AG09309 (cell line): ENCODE measurements around the gene KCNJ10.

ENCODE experiments used
- DNase-seq: peaks from one replicate; pipeline ENCODE4 v3.0.0-alpha.2; 2010; ENCODE audit warnings: low read depth
- H3K4me3 ChIP-seq: 2 replicates; pipeline ENCODE4 v1.5.1; 2011; ENCODE audit warnings: mild to moderate bottlenecking, low read depth, low read length, moderate library complexity; ENCODE audit not compliant: control insufficient read depth
- TF ChIP-seq, protein P1 (sequence below): IDR thresholded peaks from 2 replicates; pipeline ENCODE4 v1.5.1; 2011; ENCODE audit warnings: mild to moderate bottlenecking, low read depth, low read length, inconsistent platforms; ENCODE audit not compliant: insufficient read depth, control insufficient read depth; ENCODE audit errors: missing control alignments

KCNJ10 gene

GRCh38 chr1:160018347-160018746, 51.6 kb downstream of the KCNJ10 start:
- DNase-seq, result no peak

DNA sequence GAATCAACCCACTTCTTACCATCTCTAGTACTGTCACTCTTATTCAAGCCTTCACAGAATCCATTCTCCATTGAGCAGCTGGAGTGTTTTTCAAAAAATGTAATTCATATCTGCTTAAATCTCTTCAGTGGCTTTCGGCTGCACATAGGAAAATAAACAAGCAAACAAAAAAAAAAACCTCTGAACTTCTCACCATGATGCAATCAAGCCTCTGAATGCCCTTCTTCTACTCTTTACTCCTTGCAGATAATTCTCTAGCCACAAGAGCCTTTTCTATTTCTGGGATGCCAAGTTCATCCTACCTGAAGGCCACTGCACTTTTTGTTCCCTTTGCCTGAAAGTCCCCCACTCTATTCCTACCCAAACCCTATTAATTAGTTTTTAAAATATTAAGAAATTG, 52.4 kb downstream of the KCNJ10 start:
- no peak overlapping the region for H3K4me3 ChIP-seq
- TF ChIP-seq, protein P1, sequence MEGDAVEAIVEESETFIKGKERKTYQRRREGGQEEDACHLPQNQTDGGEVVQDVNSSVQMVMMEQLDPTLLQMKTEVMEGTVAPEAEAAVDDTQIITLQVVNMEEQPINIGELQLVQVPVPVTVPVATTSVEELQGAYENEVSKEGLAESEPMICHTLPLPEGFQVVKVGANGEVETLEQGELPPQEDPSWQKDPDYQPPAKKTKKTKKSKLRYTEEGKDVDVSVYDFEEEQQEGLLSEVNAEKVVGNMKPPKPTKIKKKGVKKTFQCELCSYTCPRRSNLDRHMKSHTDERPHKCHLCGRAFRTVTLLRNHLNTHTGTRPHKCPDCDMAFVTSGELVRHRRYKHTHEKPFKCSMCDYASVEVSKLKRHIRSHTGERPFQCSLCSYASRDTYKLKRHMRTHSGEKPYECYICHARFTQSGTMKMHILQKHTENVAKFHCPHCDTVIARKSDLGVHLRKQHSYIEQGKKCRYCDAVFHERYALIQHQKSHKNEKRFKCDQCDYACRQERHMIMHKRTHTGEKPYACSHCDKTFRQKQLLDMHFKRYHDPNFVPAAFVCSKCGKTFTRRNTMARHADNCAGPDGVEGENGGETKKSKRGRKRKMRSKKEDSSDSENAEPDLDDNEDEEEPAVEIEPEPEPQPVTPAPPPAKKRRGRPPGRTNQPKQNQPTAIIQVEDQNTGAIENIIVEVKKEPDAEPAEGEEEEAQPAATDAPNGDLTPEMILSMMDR, result no peak
- no peak for DNase-seq

More at GRCh38 chr1:160018347-160018746, 51.6 kb downstream of the KCNJ10 start:
- H3K4me3 ChIP-seq, result no peak overlapping the region
- TF ChIP-seq, protein P1, result no peak

GRCh38 chr1:160011781-160012180, 58.2 kb downstream of the KCNJ10 start:
- no peak for DNase-seq
- TF ChIP-seq, protein P1, result no peak
- no peak overlapping the region for H3K4me3 ChIP-seq

DNA sequence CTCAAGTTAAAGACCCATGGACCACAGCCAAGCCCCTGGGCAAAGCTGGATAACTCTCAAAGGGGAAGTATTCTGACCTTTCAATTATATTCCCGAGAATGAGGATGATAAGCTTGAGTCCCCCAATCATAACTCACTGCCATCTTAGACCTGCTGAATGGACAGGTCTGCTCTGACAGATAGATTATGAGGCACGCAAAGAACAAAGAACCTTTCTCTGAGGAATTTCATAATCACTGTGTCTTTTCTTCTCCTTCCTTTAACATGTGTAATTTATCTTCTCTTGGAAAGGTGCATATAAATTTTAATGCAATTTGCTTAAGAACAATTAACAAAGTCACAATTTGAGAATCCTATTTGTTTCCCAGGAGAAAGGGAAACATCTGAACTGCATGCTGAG, 60.2 kb downstream of the KCNJ10 start:
- no peak for DNase-seq
- TF ChIP-seq, protein P1, result no peak

DNA sequence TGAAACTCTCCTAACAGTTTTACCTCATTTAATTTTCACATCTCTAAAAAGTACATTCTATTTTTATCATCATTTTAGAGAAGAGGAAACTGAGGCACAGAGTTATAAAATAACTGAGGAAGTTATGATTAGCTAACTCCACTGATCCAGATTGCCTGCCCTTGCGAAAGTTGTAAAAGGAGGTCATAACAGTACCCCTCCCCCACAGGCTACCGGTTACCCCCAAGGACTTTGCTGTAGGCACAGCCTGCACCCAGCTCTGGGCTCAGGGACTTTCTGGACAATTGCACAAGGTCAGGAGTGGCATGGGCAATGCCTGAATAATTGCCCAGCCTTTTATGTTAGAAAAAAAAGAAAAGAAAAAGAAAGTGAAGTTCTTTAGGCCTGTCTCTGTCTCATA, 60.9 kb downstream of the KCNJ10 start:
- no peak for DNase-seq
- H3K4me3 ChIP-seq, result no peak overlapping the region
- TF ChIP-seq, protein P1, result no peak

More for the DNA sequence above, 60.2 kb downstream of the KCNJ10 start:
- no peak overlapping the region for H3K4me3 ChIP-seq

GRCh38 chr1:160007577-160008200, 62.3 kb downstream of the KCNJ10 start:
- DNase-seq, result no peak
- no peak overlapping the region for H3K4me3 ChIP-seq
- TF ChIP-seq, protein P1, result peak; percentile 55

DNA sequence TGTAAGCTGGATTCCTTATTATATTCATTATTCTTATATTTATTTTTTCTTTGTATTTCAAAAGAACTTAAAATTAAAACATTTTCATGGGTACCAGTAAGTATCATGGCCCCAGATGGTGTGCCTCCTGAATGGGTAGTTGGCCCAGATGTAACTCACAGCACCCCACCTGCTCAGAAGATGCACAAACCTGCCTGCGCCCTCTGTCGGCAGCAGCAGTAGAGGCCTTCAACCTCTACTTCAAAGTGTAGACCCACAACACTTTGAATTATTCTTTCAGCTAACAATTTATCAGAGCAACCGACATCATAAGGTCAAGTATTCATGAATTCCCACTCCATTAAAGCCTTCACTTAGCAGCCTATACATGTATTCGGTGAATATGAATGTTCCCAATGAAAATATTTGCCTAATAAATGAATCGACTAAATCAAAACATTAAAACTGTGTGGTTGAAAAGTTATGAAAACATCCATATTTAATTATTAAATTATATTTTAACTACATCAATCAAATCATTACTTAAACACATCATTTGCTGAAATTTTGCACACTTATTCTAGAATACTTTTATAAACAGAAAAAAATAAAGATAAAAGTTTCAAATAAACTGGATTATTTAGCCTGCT, 63.5 kb downstream of the KCNJ10 start:
- TF ChIP-seq, protein P1, result peak; percentile 98
- DNase-seq, result peak; percentile 25
- H3K4me3 ChIP-seq, result no peak overlapping the region
